H1 (cell line): Measurements from ENCODE around the gene NPFF. TPM values are rescaled to one million over a fixed set of nuclear protein-coding genes. Genes with fewer than 3 reads are reported as not detected.

ENCODE experiments used
- CTCF ChIA-PET: fragments of 300-600 bp; sonication (Branson Sonifier 250); formaldehyde crosslinking; loops from one replicate; lab custom pipeline; 2021; ENCODE audit not compliant: partially characterized antibody; lab: Charles Lee
- POLR2A ChIA-PET: fragments of 300-600 bp; sonication (Branson Sonifier 250); formaldehyde crosslinking; loops from one replicate; lab custom pipeline; 2021; ENCODE audit warnings: inconsistent platforms; ENCODE audit not compliant: partially characterized antibody; lab: Charles Lee
- DNase-seq, 2 experiments: peaks; one replicate each; pipeline versions ENCODE4 v3.0.0 to v3.0.0-alpha.2; 2010 to 2022; ENCODE audit warnings: low spot score in 2 of 2, low read depth in 1 of 2, mixed read lengths in 1 of 2
- FAIRE-seq: peaks from 2 replicates; lab custom pipeline; 2011; peaks lifted over from hg19 to GRCh38; lab: Jason Lieb, UNC
- H2AFZ ChIP-seq: 2 replicates; pipeline ENCODE4 v1.8.1; 2012; ENCODE audit warnings: low read length, inconsistent platforms
- H2AK5ac ChIP-seq: 2 replicates; pipeline ENCODE4 v1.6.1; 2013; ENCODE audit warnings: low read depth, low read length
- H2BK120ac ChIP-seq: replicated peaks from 2 replicates; pipeline ENCODE3; 2013; ENCODE audit warnings: low read depth, low read length, inconsistent platforms
- H2BK12ac ChIP-seq: 2 replicates; pipeline ENCODE4 v1.6.1; 2013; ENCODE audit warnings: low read depth, low read length
- H2BK15ac ChIP-seq: 2 replicates; pipeline ENCODE4 v1.6.1; 2013; ENCODE audit warnings: low read length
- H2BK20ac ChIP-seq: 2 replicates; pipeline ENCODE4 v1.6.1; 2013; ENCODE audit warnings: low read length
- H2BK5ac ChIP-seq: 2 replicates; pipeline ENCODE4 v1.6.1; 2013; ENCODE audit warnings: low read depth, low read length
- H3K14ac ChIP-seq: 2 replicates; pipeline ENCODE4 v1.6.1; 2013; ENCODE audit warnings: inconsistent platforms; ENCODE audit not compliant: insufficient read length
- H3K18ac ChIP-seq: 2 replicates; pipeline ENCODE4 v1.6.1; 2013; ENCODE audit warnings: low read length; ENCODE audit errors: extremely low read depth
- H3K23ac ChIP-seq: 2 replicates; pipeline ENCODE4 v1.6.1; 2013; ENCODE audit warnings: inconsistent platforms; ENCODE audit not compliant: insufficient read length
- H3K23me2 ChIP-seq: 2 replicates; pipeline ENCODE4 v1.6.1; 2013; ENCODE audit warnings: low read depth, low read length
- H3K27ac ChIP-seq: 2 replicates; pipeline ENCODE4 v1.6.1; 2011; ENCODE audit warnings: low read depth, low read length, inconsistent platforms
- H3K27me3 ChIP-seq, 4 experiments: replicated peaks in 1 of 4; 1 replicate in 1 of 4; 2 replicates in 3 of 4; pipeline versions ENCODE4 v1.6.1 to v1.8.1; 2011 to 2013; ENCODE audit warnings: low read length in 3 of 4, mild to moderate bottlenecking in 3 of 4, inconsistent platforms in 2 of 4, mixed read lengths in 2 of 4, moderate library complexity in 1 of 4; ENCODE audit not compliant: control insufficient read depth in 3 of 4, insufficient read depth in 3 of 4; ENCODE audit errors: extremely low read depth in 1 of 4
- H3K36me3 ChIP-seq, 4 experiments: 2 replicates each; pipeline versions ENCODE4 v1.6.1 to v1.8.1; 2011 to 2013; ENCODE audit warnings: mild to moderate bottlenecking in 4 of 4, low read length in 3 of 4, moderate library complexity in 2 of 4, control low read depth in 1 of 4, inconsistent platforms in 1 of 4; ENCODE audit not compliant: insufficient read depth in 4 of 4, control insufficient read depth in 2 of 4
- H3K4ac ChIP-seq: replicated peaks from 2 replicates; pipeline ENCODE3; 2013; ENCODE audit warnings: low read length, low read depth, mixed read lengths, inconsistent platforms; ENCODE audit not compliant: insufficient read length
- H3K4me1 ChIP-seq, 4 experiments: replicated peaks in 1 of 4; 1 replicate in 1 of 4; 2 replicates in 3 of 4; pipeline versions ENCODE4 v1.6.1 to v1.8.1; 2011 to 2013; ENCODE audit warnings: low read length in 3 of 4, inconsistent platforms in 2 of 4, mixed read lengths in 1 of 4; ENCODE audit not compliant: insufficient read depth in 4 of 4, control insufficient read depth in 3 of 4
- H3K4me2 ChIP-seq, 2 experiments: 2 replicates each; pipeline versions ENCODE4 v1.6.1 to v1.8.1; 2011 to 2013; ENCODE audit warnings: low read depth in 2 of 2, low read length in 2 of 2, control low read depth in 1 of 2, inconsistent platforms in 1 of 2, mild to moderate bottlenecking in 1 of 2; ENCODE audit not compliant: insufficient read depth in 1 of 2
- H3K4me3 ChIP-seq, 4 experiments: fragments of 200-600, 300-600 bp in 1 of 4; sonication (generic), shearing (Covaris generic), sonication (Bioruptor Twin) in 1 of 4; 2 replicates each; pipeline versions ENCODE4 v1.5.1 to v1.8.1; 2011 to 2016; ENCODE audit warnings: low read length in 4 of 4, low read depth in 3 of 4, control low read depth in 2 of 4, inconsistent platforms in 2 of 4, mild to moderate bottlenecking in 2 of 4, mixed read lengths in 1 of 4, moderate library complexity in 1 of 4; ENCODE audit not compliant: insufficient read depth in 2 of 4; ENCODE audit errors: extremely low read depth in 1 of 4
- H3K56ac ChIP-seq: replicated peaks from 2 replicates; pipeline ENCODE3; 2013; ENCODE audit warnings: low read depth, mild to moderate bottlenecking, mixed read lengths, low read length, inconsistent platforms; ENCODE audit not compliant: insufficient read length
- H3K79me1 ChIP-seq: 2 replicates; pipeline ENCODE4 v1.6.1; 2013; ENCODE audit warnings: low read depth, low read length, control low read depth
- H3K79me2 ChIP-seq, 2 experiments: 2 replicates each; pipeline versions ENCODE4 v1.6.1 to v1.8.1; 2012 to 2013; ENCODE audit warnings: low read length in 2 of 2, mild to moderate bottlenecking in 2 of 2, inconsistent platforms in 1 of 2; ENCODE audit not compliant: insufficient read depth in 2 of 2, control insufficient read depth in 1 of 2
- H3K9ac ChIP-seq, 4 experiments: replicated peaks in 1 of 4; 1 replicate in 1 of 4; 2 replicates in 3 of 4; pipeline versions ENCODE4 v1.6.1 to v1.8.1; 2011 to 2013; ENCODE audit warnings: low read depth in 3 of 4, low read length in 3 of 4, control low read depth in 2 of 4, mild to moderate bottlenecking in 2 of 4, moderate library complexity in 2 of 4, inconsistent platforms in 1 of 4; ENCODE audit errors: extremely low read depth in 1 of 4
- H3K9me3 ChIP-seq, 2 experiments: 2 replicates each; pipeline versions ENCODE4 v1.6.1 to v1.8.1; 2012 to 2013; ENCODE audit warnings: mild to moderate bottlenecking in 2 of 2, moderate library complexity in 2 of 2, control low read depth in 1 of 2, inconsistent platforms in 1 of 2, low read depth in 1 of 2, low read length in 1 of 2, mixed read lengths in 1 of 2; ENCODE audit not compliant: insufficient read depth in 2 of 2
- H4K20me1 ChIP-seq, 2 experiments: replicated peaks in 1 of 2; 2 replicates each; pipeline versions ENCODE3 to v1.8.1; 2011 to 2013; ENCODE audit warnings: inconsistent platforms in 2 of 2, low read length in 2 of 2, mild to moderate bottlenecking in 1 of 2; ENCODE audit not compliant: insufficient read depth in 2 of 2, control insufficient read depth in 1 of 2
- H4K5ac ChIP-seq: 2 replicates; pipeline ENCODE4 v1.6.1; 2013; ENCODE audit warnings: low read length, low read depth, mixed read lengths, inconsistent platforms; ENCODE audit not compliant: insufficient read length
- H4K8ac ChIP-seq: 2 replicates; pipeline ENCODE4 v1.8.0; 2013; ENCODE audit warnings: mild to moderate bottlenecking, moderate library complexity, low read length, inconsistent platforms; ENCODE audit not compliant: insufficient read depth; ENCODE audit errors: extremely low read depth
- H4K91ac ChIP-seq: replicated peaks from 2 replicates; pipeline ENCODE3; 2013; ENCODE audit warnings: low read length, mixed read lengths, inconsistent platforms; ENCODE audit not compliant: insufficient read length
- ASH2L ChIP-seq: fragments of 200-600, 300-600 bp; sonication (generic); IDR thresholded peaks from one replicate; pipeline ENCODE4 v1.7.1; 2017; ENCODE audit warnings: low read length
- BRCA1 ChIP-seq: IDR thresholded peaks from 2 replicates; pipeline ENCODE4 v1.6.1; 2012; ENCODE audit warnings: low read depth, low read length, improper control_type of control experiment
- CHD1 ChIP-seq: IDR thresholded peaks from 2 replicates; pipeline ENCODE4 v1.6.1; 2012; ENCODE audit warnings: low read depth, low read length, improper control_type of control experiment
- CREB1 ChIP-seq: IDR thresholded peaks from 2 replicates; pipeline ENCODE4 v1.6.1; 2012; ENCODE audit warnings: inconsistent platforms
- CTBP2 ChIP-seq: IDR thresholded peaks from 2 replicates; pipeline ENCODE4 v1.7.0; 2011; ENCODE audit warnings: borderline replicate concordance, mild to moderate bottlenecking, moderate library complexity, mixed read lengths, low read length; ENCODE audit not compliant: insufficient read depth, insufficient read length
- CTCF ChIP-seq, 3 experiments: IDR thresholded peaks; 1 replicate in 2 of 3; 2 replicates in 1 of 3; pipeline versions ENCODE4 v1.5.1 to v1.6.1; 2011; ENCODE audit warnings: low read length in 3 of 3, mild to moderate bottlenecking in 3 of 3, inconsistent platforms in 2 of 3, low read depth in 1 of 3, moderate library complexity in 1 of 3; ENCODE audit not compliant: insufficient read depth in 1 of 3; ENCODE audit errors: control extremely low read depth in 1 of 3
- NRF1 ChIP-seq: IDR thresholded peaks from 2 replicates; pipeline ENCODE4 v1.6.1; 2011; ENCODE audit warnings: mild to moderate bottlenecking, low read depth, low read length, improper control_type of control experiment
- POLR2A ChIP-seq, 2 experiments: IDR thresholded peaks; 1 replicate in 1 of 2; 2 replicates in 1 of 2; pipeline ENCODE4 v1.6.1; 2011; ENCODE audit warnings: low read depth in 2 of 2, low read length in 2 of 2, mild to moderate bottlenecking in 2 of 2; ENCODE audit errors: control extremely low read depth in 1 of 2
- POU5F1 ChIP-seq: IDR thresholded peaks from 2 replicates; pipeline ENCODE4 v1.6.1; 2011; ENCODE audit warnings: low read depth, mild to moderate bottlenecking, low read length, moderate library complexity
- RAD21 ChIP-seq, 2 experiments: IDR thresholded peaks in 1 of 2; conservative IDR thresholded peaks in 1 of 2; 2 replicates each; pipeline ENCODE4 v1.6.1; 2011; ENCODE audit warnings: low read depth in 2 of 2, low read length in 2 of 2, improper control_type of control experiment in 1 of 2, inconsistent platforms in 1 of 2, mild to moderate bottlenecking in 1 of 2, moderate library complexity in 1 of 2
- RXRA ChIP-seq: IDR thresholded peaks from 2 replicates; pipeline ENCODE4 v1.6.1; 2011; ENCODE audit warnings: low read depth, mild to moderate bottlenecking, low read length, moderate library complexity; ENCODE audit not compliant: insufficient read depth
- SIRT6 ChIP-seq: IDR thresholded peaks from one replicate; pipeline ENCODE4 v1.7.1; 2012; ENCODE audit warnings: low read length, inconsistent platforms
- WGBS, 2 experiments: shearing (Covaris generic) in 1 of 2; methylation state at CpG; one replicate each; pipeline versions ENCODE4 v1.1.6 to v1.1.7; 2013 to 2015; ENCODE audit warnings: low lambda C conversion rate in 2 of 2, mixed read lengths in 2 of 2, inconsistent platforms in 1 of 2, low coverage in 1 of 2, missing lambda C conversion rate in 1 of 2; ENCODE audit not compliant: insufficient replicate concordance in 2 of 2, insufficient coverage in 1 of 2, insufficient read length in 1 of 2; ENCODE audit errors: extremely low coverage in 1 of 2, missing lambda C conversion rate in 1 of 2; 5-methylcytosine and 5-hydroxymethylcytosine counted together
- polyA plus RNA-seq, 7 experiments: library from polyadenylated mRNA; depleted of rRNA in 3 of 7; stranded (reverse) in 5 of 7; unstranded in 2 of 7; fragments of >200 nt in 5 of 7; fragments of 200-250 nt in 2 of 7; gene quantifications; 1 replicate in 5 of 7; 2 replicates in 1 of 7; 4 replicates in 1 of 7; pipeline versions ENCODE4 v1.2.1 to v1.2.3, GENCODE V29; 2011 to 2013; ENCODE audit warnings: missing spikeins in 2 of 7, mixed read lengths in 2 of 7
- total RNA-seq: library from RNA; stranded (reverse); fragmentation: NEBNext Ultra II Directional; extraction: Animal tissue kit (Norgen Biotek cat#: 25700); gene quantifications from 2 replicates; pipeline ENCODE4 v1.2.1, GENCODE V29; 2021

Gene NPFF
- total and polyA plus RNA-seq, 2 of the 8 experiments (the other 6 are each of a cell fraction or from before 2014, with no cell fraction given): not detected

GRCh38 chr12:53543539-53543938 is 36.3 kb upstream of the NPFF start:
- no peak overlapping the region for H3K4me3 ChIP-seq
- FAIRE-seq (peak; percentile 78), DNase-seq (peak in 1 of 2 experiments; percentile 47)
- no peak overlapping the region for H2BK12ac ChIP-seq
- H2AFZ ChIP-seq: no peak overlapping the region
- H3K23me2 ChIP-seq: no peaks in the 10 kb centered on the region
- H3K27me3 ChIP-seq: no peaks in the 10 kb centered on the region
- H2BK5ac ChIP-seq: no peak overlapping the region
- no peak overlapping the region for H4K91ac ChIP-seq
- H3K4me1 ChIP-seq: 0 out of 7 replicates have a peak, but pooled peaks cover 0 to 5% (median 0%) of the 10 kb centered on the region in 4 experiments
- H2BK15ac ChIP-seq: no peak overlapping the region
- H3K4me2 ChIP-seq: no peak overlapping the region
- WGBS, 2 experiments: 56% methylated on average over 5 of the region's 5 CpGs; no CpG with 5 or more reads in 1 of the 2 experiments
- no peak overlapping the region for H4K8ac ChIP-seq
- H4K5ac ChIP-seq: no peak overlapping the region
- no peaks in the 10 kb centered on the region for H3K79me1 ChIP-seq
- H3K56ac ChIP-seq: no peak overlapping the region
- POLR2A ChIA-PET: interaction anchor here (1.0 to 2.9 kb wide), 7 partner anchors 8 to 133 kb away, joined by 3 to 16 read pairs (median 4); partner anchors contain the start of gene ATP5MC2
- CTCF ChIA-PET: interaction anchor here (0.6 to 2.4 kb wide), 40 partner anchors 9 to 340 kb away, joined by 3 to 13 read pairs (median 4); partner anchors contain the start of gene ATP5MC2
- H2BK20ac ChIP-seq: no peak overlapping the region
- H3K23ac ChIP-seq: no peak overlapping the region
- H3K27ac ChIP-seq: no peak overlapping the region
- no peaks in the 10 kb centered on the region for H3K79me2 ChIP-seq
- no peak overlapping the region for H3K14ac ChIP-seq
- no peak overlapping the region for H3K18ac ChIP-seq
- no peaks in the 10 kb centered on the region for H3K9me3 ChIP-seq
- no peak overlapping the region for H2BK120ac ChIP-seq
- H2AK5ac ChIP-seq: no peak overlapping the region
- no peak overlapping the region for H3K9ac ChIP-seq
- H3K36me3 ChIP-seq: peaks cover 0 to 4% (median 2%) of the 10 kb centered on the region in 4 experiments; a peak in 2 of 8 replicates
- H3K4ac ChIP-seq: no peak overlapping the region
- no peaks in the 10 kb centered on the region for H4K20me1 ChIP-seq
- no peak for TF ChIP-seq CREB1
- TF ChIP-seq SIRT6: no peak
- no peak for TF ChIP-seq RXRA
- no peak for TF ChIP-seq CTBP2
- TF ChIP-seq CHD1: no peak
- TF ChIP-seq CTCF (IDR thresholded peaks at IDR 0.05; ENCODE audit: control extremely low read depth in 1 of 3, insufficient read depth in 1 of 3, low read depth in 1 of 3, low read length in 3 of 3): peak; percentile 82 to 99 (median 92)
- no peak for TF ChIP-seq POLR2A (IDR thresholded peaks at IDR 0.05; ENCODE audit: control extremely low read depth in 1 of 2, low read depth in 2 of 2, low read length in 2 of 2)
- no peak for TF ChIP-seq ASH2L
- peak; percentile 82 to 86 for TF ChIP-seq RAD21 (IDR thresholded peaks at IDR 0.05 in 1 of 2, conservative IDR thresholded peaks at IDR 0.05 in 1 of 2; ENCODE audit: low read depth in 2 of 2, low read length in 2 of 2)
- TF ChIP-seq POU5F1: no peak
- no peak for TF ChIP-seq BRCA1
- TF ChIP-seq NRF1: no peak
